SK-N-MC (cell line): ENCODE measurements around the gene EHBP1.
A peak's percentile ranks its signal among the peaks of the same experiment; 100 is the strongest.

ENCODE experiments used
- DNase-seq: peaks from one replicate; pipeline ENCODE4 v3.0.0-alpha.2; 2011; ENCODE audit warnings: low read depth, low spot score
- H3K27ac ChIP-seq: fragments of 200-600 bp; sonication (generic); 2 replicates; pipeline ENCODE4 v1.5.1; 2016; ENCODE audit warnings: mixed run types
- H3K36me3 ChIP-seq: fragments of 200-600 bp; sonication (generic); 2 replicates; pipeline ENCODE4 v1.6.1; 2017; ENCODE audit warnings: antibody characterized with exemption, low read length, mixed read lengths; ENCODE audit not compliant: insufficient read depth
- H3K4me3 ChIP-seq: fragments of 200-600 bp; sonication (generic); 2 replicates; pipeline ENCODE4 v1.5.1; 2016
- H3K9ac ChIP-seq: fragments of 200-600 bp; sonication (generic); 2 replicates; pipeline ENCODE4 v1.8.0; 2017; ENCODE audit warnings: mixed run types, mixed read lengths; ENCODE audit not compliant: insufficient read length
- H3K9me3 ChIP-seq: fragments of 200-600 bp; sonication (generic); 2 replicates; pipeline ENCODE4 v1.6.1; 2017; ENCODE audit warnings: low read depth, mild to moderate bottlenecking, antibody characterized with exemption, low read length, moderate library complexity, mixed read lengths
- EZH2 ChIP-seq: fragments of 200-600 bp; sonication (generic); IDR thresholded peaks from one replicate; pipeline ENCODE4 v1.6.1; 2017; ENCODE audit warnings: antibody characterized with exemption
- FOXP2 ChIP-seq: optimal IDR thresholded peaks from 2 replicates; pipeline ENCODE3; 2011; ENCODE audit warnings: mild to moderate bottlenecking, moderate library complexity; ENCODE audit not compliant: insufficient read depth; ENCODE audit errors: extremely low read length, control extremely low read depth
- POLR2AphosphoS5 ChIP-seq: IDR thresholded peaks from 2 replicates; pipeline ENCODE4 v1.6.1; 2012; ENCODE audit warnings: mild to moderate bottlenecking, low read depth, low read length, borderline replicate concordance

The EHBP1 gene

GRCh38 chr2:62974999-62975398 lies 269.5 kb downstream of the EHBP1 start:
- TF ChIP-seq POLR2AphosphoS5, result no peak
- no peak for TF ChIP-seq EZH2
- no peak for TF ChIP-seq FOXP2
- Histone ChIP-seq H3K9ac (no peak overlapping the region), H3K36me3 (no peaks in the 10 kb centered on the region; the same call in none of the 2 replicates), H3K4me3 (no peak overlapping the region), H3K9me3 (no peaks in the 10 kb centered on the region), H3K27ac (no peak overlapping the region)
- DNase-seq, result no peak

- Histone ChIP-seq H3K9me3 (no peaks in the 10 kb centered on the region), H3K9ac (no peak overlapping the region), H3K36me3 (peaks cover 10% of the 10 kb centered on the region), H3K4me3 (no peak overlapping the region), H3K27ac (no peak overlapping the region)
- TF ChIP-seq EZH2 (no peak), FOXP2 (no peak), POLR2AphosphoS5 (no peak)
- no peak for DNase-seq
Measured at GRCh38 chr2:62991605-62992004, 286.1 kb downstream of the EHBP1 start.

GRCh38 chr2:62992561-62992960 lies 287.0 kb downstream of the EHBP1 start:
- Histone ChIP-seq H3K9ac (no peak overlapping the region), H3K36me3 (peaks cover 13% of the 10 kb centered on the region), H3K4me3 (no peak overlapping the region), H3K9me3 (no peaks in the 10 kb centered on the region), H3K27ac (no peak overlapping the region)
- no peak for DNase-seq
- no peak for TF ChIP-seq FOXP2
- TF ChIP-seq POLR2AphosphoS5, result no peak
- no peak for TF ChIP-seq EZH2

- H3K36me3 ChIP-seq, result peaks cover 13% of the 10 kb centered on the region
- TF ChIP-seq POLR2AphosphoS5 (no peak), EZH2 (no peak), FOXP2 (no peak)
- H3K9me3 ChIP-seq, result no peaks in the 10 kb centered on the region
- H3K9ac ChIP-seq, result no peak overlapping the region
- H3K27ac ChIP-seq, result no peak overlapping the region
- H3K4me3 ChIP-seq, result no peak overlapping the region
- DNase-seq, result no peak
Measured at GRCh38 chr2:62994206-62994605, 288.7 kb downstream of the EHBP1 start.

- no peak for TF ChIP-seq EZH2
- TF ChIP-seq POLR2AphosphoS5, result no peak
- TF ChIP-seq FOXP2, result no peak
- Histone ChIP-seq H3K9ac (no peak overlapping the region), H3K27ac (no peak overlapping the region), H3K4me3 (no peak overlapping the region), H3K36me3 (peaks cover 5% of the 10 kb centered on the region; the same call in 1 of the 2 replicates), H3K9me3 (no peaks in the 10 kb centered on the region)
- DNase-seq, result no peak
Measured at GRCh38 chr2:62996534-62997186, 291.1 kb downstream of the EHBP1 start.

GRCh38 chr2:62998949-62999348 lies 293.4 kb downstream of the EHBP1 start:
- H3K27ac ChIP-seq, result 0 out of 2 replicates have a peak overlapping the region, but pooled peaks have one; percentile 25
- no peak overlapping the region for H3K9ac ChIP-seq
- peaks cover 5% of the 10 kb centered on the region; the same call in 1 of the 2 replicates for H3K36me3 ChIP-seq
- no peaks in the 10 kb centered on the region for H3K9me3 ChIP-seq
- H3K4me3 ChIP-seq, result no peak overlapping the region
- DNase-seq, result no peak
- no peak for TF ChIP-seq FOXP2
- no peak for TF ChIP-seq POLR2AphosphoS5
- no peak for TF ChIP-seq EZH2

- Histone ChIP-seq H3K4me3 (no peak overlapping the region), H3K27ac (no peak overlapping the region), H3K36me3 (peaks cover 5% of the 10 kb centered on the region; the same call in 1 of the 2 replicates), H3K9me3 (no peaks in the 10 kb centered on the region), H3K9ac (no peak overlapping the region)
- TF ChIP-seq EZH2 (no peak), POLR2AphosphoS5 (no peak), FOXP2 (no peak)
- DNase-seq, result no peak
Measured at GRCh38 chr2:62999905-63000304, 294.4 kb downstream of the EHBP1 start.

GRCh38 chr2:63000801-63001200 lies 295.3 kb downstream of the EHBP1 start:
- Histone ChIP-seq H3K36me3 (peaks cover 5% of the 10 kb centered on the region; the same call in 1 of the 2 replicates), H3K4me3 (no peak overlapping the region), H3K9ac (no peak overlapping the region), H3K9me3 (no peaks in the 10 kb centered on the region), H3K27ac (peak overlapping the region; percentile 57)
- peak; percentile 65 for DNase-seq
- no peak for TF ChIP-seq POLR2AphosphoS5
- no peak for TF ChIP-seq FOXP2

GRCh38 chr2:63001576-63001975 lies 296.1 kb downstream of the EHBP1 start:
- Histone ChIP-seq H3K9ac (no peak overlapping the region), H3K36me3 (peaks cover 3% of the 10 kb centered on the region; the same call in 1 of the 2 replicates), H3K4me3 (no peak overlapping the region), H3K27ac (peak overlapping the region; percentile 57; the same call in 1 of the 2 replicates), H3K9me3 (no peaks in the 10 kb centered on the region)
- DNase-seq, result no peak
- TF ChIP-seq POLR2AphosphoS5 (no peak), FOXP2 (no peak), EZH2 (no peak)
